Measurements from ENCODE around the gene COL6A6.

DNA sequence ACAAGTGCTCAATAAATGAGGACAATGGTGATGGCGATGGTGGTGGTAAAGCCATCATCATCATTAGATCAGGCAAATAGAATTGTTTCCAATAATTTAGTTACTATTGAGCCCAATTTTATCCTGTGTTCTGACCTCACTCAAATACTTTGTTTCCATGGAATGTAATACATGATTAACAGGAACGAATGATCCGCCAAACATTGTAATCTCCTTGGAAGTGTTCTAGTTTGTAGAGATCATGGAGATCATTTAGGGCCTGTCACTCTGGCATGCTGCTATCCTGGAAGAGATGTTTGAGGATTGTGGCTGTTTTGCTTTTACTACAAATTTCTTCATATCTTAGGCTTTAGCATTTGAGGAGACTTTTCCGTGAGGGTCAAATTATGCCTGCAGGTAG is 2.8 kb downstream of the COL6A6 start:
- TF ChIP-seq, protein P1, sequence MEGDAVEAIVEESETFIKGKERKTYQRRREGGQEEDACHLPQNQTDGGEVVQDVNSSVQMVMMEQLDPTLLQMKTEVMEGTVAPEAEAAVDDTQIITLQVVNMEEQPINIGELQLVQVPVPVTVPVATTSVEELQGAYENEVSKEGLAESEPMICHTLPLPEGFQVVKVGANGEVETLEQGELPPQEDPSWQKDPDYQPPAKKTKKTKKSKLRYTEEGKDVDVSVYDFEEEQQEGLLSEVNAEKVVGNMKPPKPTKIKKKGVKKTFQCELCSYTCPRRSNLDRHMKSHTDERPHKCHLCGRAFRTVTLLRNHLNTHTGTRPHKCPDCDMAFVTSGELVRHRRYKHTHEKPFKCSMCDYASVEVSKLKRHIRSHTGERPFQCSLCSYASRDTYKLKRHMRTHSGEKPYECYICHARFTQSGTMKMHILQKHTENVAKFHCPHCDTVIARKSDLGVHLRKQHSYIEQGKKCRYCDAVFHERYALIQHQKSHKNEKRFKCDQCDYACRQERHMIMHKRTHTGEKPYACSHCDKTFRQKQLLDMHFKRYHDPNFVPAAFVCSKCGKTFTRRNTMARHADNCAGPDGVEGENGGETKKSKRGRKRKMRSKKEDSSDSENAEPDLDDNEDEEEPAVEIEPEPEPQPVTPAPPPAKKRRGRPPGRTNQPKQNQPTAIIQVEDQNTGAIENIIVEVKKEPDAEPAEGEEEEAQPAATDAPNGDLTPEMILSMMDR (IDR thresholded peaks at IDR 0.05): no peak
- no peak for TF ChIP-seq POLR2A (IDR thresholded peaks at IDR 0.05)

Measured in lower leg skin (tissue), 3 donors.